NT2/D1 (cell line): Measurements from ENCODE around the gene TULP3.

Experiments used
- DNase-seq: peaks from one replicate; pipeline ENCODE4 v3.0.0-alpha.2; 2011; ENCODE audit warnings: low read depth, low spot score
- H3K27me3 ChIP-seq: 2 replicates; pipeline ENCODE4 v1.6.0; 2011; ENCODE audit warnings: mild to moderate bottlenecking; ENCODE audit not compliant: insufficient read length, insufficient read depth
- H3K36me3 ChIP-seq: 2 replicates; pipeline ENCODE4 v1.6.1; 2011; ENCODE audit warnings: mild to moderate bottlenecking, low read length, mixed read lengths; ENCODE audit not compliant: insufficient read depth, insufficient read length
- H3K4me1 ChIP-seq: 2 replicates; pipeline ENCODE4 v1.5.1; 2011; ENCODE audit not compliant: insufficient read depth, insufficient read length
- H3K4me3 ChIP-seq: 2 replicates; pipeline ENCODE4 v1.5.1; 2011; ENCODE audit warnings: low read depth; ENCODE audit not compliant: insufficient read length
- H3K9ac ChIP-seq: 2 replicates; pipeline ENCODE4 v1.6.0; 2011; ENCODE audit warnings: low read depth; ENCODE audit not compliant: insufficient read length
- H3K9me3 ChIP-seq: 2 replicates; pipeline ENCODE4 v1.5.1; 2011; ENCODE audit warnings: mild to moderate bottlenecking, low read length; ENCODE audit not compliant: insufficient read depth
- SUZ12 ChIP-seq: IDR thresholded peaks from 2 replicates; pipeline ENCODE4 v1.6.1; 2011; ENCODE audit not compliant: insufficient read length, insufficient read depth; ENCODE audit errors: extremely low read depth
- YY1 ChIP-seq: IDR thresholded peaks from 2 replicates; pipeline ENCODE4 v1.6.1; 2011; ENCODE audit not compliant: insufficient read length, insufficient read depth
- ZNF274 ChIP-seq: IDR thresholded peaks from 2 replicates; pipeline ENCODE4 v1.6.1; 2011; ENCODE audit warnings: mild to moderate bottlenecking, low read depth, low read length

Gene TULP3

GRCh38 chr12:2854669-2855453 is 35.8 kb upstream of the TULP3 start:
- DNase-seq: no peak
- H3K36me3 ChIP-seq: peaks cover 39% of the 10 kb centered on the region
- H3K4me1 ChIP-seq: peaks cover 20% of the 10 kb centered on the region
- no peak for TF ChIP-seq ZNF274
- H3K9me3 ChIP-seq: no peaks in the 10 kb centered on the region
- no peak overlapping the region for H3K9ac ChIP-seq
- no peaks in the 10 kb centered on the region for H3K27me3 ChIP-seq
- H3K4me3 ChIP-seq: no peak overlapping the region

GRCh38 chr12:2855546-2855945 is 35.1 kb upstream of the TULP3 start:
- Histone ChIP-seq H3K4me3 (no peak overlapping the region), H3K4me1 (peaks cover 20% of the 10 kb centered on the region), H3K36me3 (peaks cover 44% of the 10 kb centered on the region), H3K27me3 (no peaks in the 10 kb centered on the region), H3K9me3 (no peaks in the 10 kb centered on the region), H3K9ac (no peak overlapping the region)
- TF ChIP-seq ZNF274: no peak
- no peak for DNase-seq

- TF ChIP-seq SUZ12 (no peak), YY1 (no peak), ZNF274 (no peak)
- Histone ChIP-seq H3K4me3 (no peak overlapping the region), H3K36me3 (peaks cover 45% of the 10 kb centered on the region), H3K4me1 (peaks cover 20% of the 10 kb centered on the region), H3K27me3 (no peaks in the 10 kb centered on the region), H3K9me3 (no peaks in the 10 kb centered on the region), H3K9ac (no peak overlapping the region)
- no peak for DNase-seq
Measured at GRCh38 chr12:2856051-2856450, 34.6 kb upstream of the TULP3 start.

- H3K4me1 ChIP-seq: peaks cover 20% of the 10 kb centered on the region
- TF ChIP-seq ZNF274 (no peak), SUZ12 (no peak), YY1 (no peak)
- H3K36me3 ChIP-seq: peaks cover 54% of the 10 kb centered on the region
- H3K9ac ChIP-seq: peak within 1 kb of the TSS; percentile 13
- no peaks in the 10 kb centered on the region for H3K9me3 ChIP-seq
- DNase-seq: no peak
- H3K27me3 ChIP-seq: no peaks in the 10 kb centered on the region
- no peak within 1 kb of the TSS for H3K4me3 ChIP-seq
Measured at GRCh38 chr12:2857021-2857431, 33.7 kb upstream of the TULP3 start, which contains the start of gene TEX52. TSS of gene TEX52 (minus strand) at chr12:2857039. CDS start at chr12:2857026, 13 bp downstream.

GRCh38 chr12:2857576-2857975 is 33.1 kb upstream of the TULP3 start:
- H3K9ac ChIP-seq: no peak overlapping the region
- no peak for TF ChIP-seq SUZ12
- no peak for TF ChIP-seq YY1
- TF ChIP-seq ZNF274: no peak
- H3K9me3 ChIP-seq: no peaks in the 10 kb centered on the region
- H3K4me3 ChIP-seq: no peak overlapping the region
- DNase-seq: no peak
- peaks cover 60% of the 10 kb centered on the region for H3K36me3 ChIP-seq
- no peaks in the 10 kb centered on the region for H3K27me3 ChIP-seq
- H3K4me1 ChIP-seq: peaks cover 20% of the 10 kb centered on the region

GRCh38 chr12:2858334-2858733 is 32.4 kb upstream of the TULP3 start:
- no peaks in the 10 kb centered on the region for H3K9me3 ChIP-seq

GRCh38 chr12:2858944-2859421 is 31.7 kb upstream of the TULP3 start:
- no peak for DNase-seq

More at GRCh38 chr12:2858334-2858733, 32.4 kb upstream of the TULP3 start:
- TF ChIP-seq YY1: no peak
- no peak for TF ChIP-seq SUZ12
- TF ChIP-seq ZNF274: no peak
- DNase-seq: no peak
- H3K36me3 ChIP-seq: peaks cover 67% of the 10 kb centered on the region
- H3K4me1 ChIP-seq: peaks cover 20% of the 10 kb centered on the region
- no peaks in the 10 kb centered on the region for H3K27me3 ChIP-seq
- H3K9ac ChIP-seq: peak overlapping the region; percentile 38
- H3K4me3 ChIP-seq: no peak overlapping the region

More at GRCh38 chr12:2858944-2859421, 31.7 kb upstream of the TULP3 start:
- Histone ChIP-seq H3K4me1 (peaks cover 20% of the 10 kb centered on the region), H3K9me3 (no peaks in the 10 kb centered on the region), H3K36me3 (peaks cover 73% of the 10 kb centered on the region), H3K27me3 (no peaks in the 10 kb centered on the region), H3K9ac (peak overlapping the region; percentile 32), H3K4me3 (no peak overlapping the region)
- no peak; the same call in 1 of the 2 replicates for TF ChIP-seq ZNF274
- no peak for TF ChIP-seq YY1
- TF ChIP-seq SUZ12: no peak
